HG03432 (cell line): ENCODE measurements around the gene PDZD2.
"Not testable (repeated sequence)": the region's sequence is repeated elsewhere in the genome, so short reads cannot be mapped to it uniquely, and the experiment has no call there.

Experiments used
- ATAC-seq: cut with Tn5 transposase; IDR thresholded peaks from one replicate; pipeline ENCODE4 v1.9.1; 2021; ENCODE audit warnings: mild to moderate bottlenecking, moderate library complexity; ENCODE audit not compliant: unreplicated experiment

Gene PDZD2

DNA sequence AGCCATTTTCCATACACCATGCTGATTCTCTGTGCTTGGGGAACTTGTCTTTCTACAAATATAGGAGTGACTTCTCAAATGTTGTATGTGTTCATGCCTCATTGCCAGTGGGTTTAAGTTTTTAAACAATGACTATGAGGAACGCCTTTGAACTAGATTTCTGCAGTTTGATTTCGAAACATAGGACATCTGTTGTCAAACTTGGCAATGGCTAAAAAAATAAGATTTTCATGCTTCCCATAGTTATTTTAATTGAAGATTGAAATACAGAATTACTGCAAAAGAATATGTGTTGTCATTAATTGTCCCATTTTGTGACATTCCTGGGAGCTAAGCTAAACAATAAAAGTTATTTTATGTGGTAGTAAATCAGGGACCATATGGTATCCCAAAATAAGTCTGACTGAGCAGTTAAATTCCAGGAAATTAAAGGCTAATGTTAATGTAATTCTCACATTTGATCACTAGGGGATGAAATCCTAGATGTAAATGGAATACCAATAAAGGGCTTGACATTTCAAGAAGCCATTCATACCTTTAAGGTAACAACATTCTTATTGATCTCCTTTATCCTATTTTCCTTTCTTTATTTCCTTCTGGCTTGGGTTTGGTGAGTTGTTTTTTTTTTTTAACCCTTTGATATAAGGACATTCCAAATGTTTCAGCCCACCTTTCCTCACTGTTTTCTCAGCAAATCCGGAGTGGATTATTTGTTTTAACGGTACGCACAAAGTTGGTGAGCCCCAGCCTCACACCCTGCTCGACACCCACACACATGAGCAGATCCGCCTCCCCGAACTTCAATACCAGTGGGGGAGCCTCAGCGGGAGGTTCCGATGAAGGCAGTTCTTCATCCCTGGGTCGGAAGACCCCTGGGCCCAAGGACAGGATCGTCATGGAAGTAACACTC, 418.5 kb downstream of the PDZD2 start:
- no peak for ATAC-seq

DNA sequence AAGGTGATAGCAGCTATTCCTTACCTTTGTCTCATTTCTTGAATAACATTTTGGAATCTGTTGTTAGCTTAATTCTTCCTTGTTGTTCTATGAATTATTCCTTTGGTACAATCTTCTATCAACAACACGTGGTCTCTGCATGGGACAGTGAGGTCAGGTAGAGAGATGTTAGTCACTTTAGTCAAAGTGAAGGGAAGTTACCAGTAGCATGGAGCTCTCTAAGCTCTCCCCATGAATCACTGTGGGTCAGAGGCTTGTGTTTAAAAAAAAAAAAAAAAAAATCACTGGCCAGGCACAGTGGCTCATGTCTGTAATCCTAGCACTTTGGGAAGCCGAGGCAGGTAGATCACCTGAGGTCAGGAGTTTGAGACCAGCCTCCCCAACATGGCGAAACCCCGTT, 419.2 kb downstream of the PDZD2 start:
- ATAC-seq = no peak

DNA sequence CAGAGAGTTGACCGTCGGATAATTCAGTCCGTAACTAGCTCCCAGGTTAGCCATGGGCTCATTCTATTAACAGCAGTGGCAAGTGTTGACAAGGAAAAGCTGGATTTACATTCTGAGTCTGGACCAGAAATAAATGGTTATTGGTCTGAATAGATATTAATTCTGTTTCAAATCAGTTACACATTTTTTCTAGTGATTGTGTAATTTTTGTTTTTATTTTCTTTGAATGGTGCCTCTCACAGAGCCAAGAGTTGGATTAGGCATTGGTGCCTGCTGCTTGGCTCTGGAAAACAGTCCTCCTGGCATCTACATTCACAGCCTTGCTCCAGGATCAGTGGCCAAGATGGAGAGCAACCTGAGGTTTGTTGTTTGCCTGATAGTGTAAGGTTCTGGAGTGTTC, 420.1 kb downstream of the PDZD2 start:
- no peak for ATAC-seq

DNA sequence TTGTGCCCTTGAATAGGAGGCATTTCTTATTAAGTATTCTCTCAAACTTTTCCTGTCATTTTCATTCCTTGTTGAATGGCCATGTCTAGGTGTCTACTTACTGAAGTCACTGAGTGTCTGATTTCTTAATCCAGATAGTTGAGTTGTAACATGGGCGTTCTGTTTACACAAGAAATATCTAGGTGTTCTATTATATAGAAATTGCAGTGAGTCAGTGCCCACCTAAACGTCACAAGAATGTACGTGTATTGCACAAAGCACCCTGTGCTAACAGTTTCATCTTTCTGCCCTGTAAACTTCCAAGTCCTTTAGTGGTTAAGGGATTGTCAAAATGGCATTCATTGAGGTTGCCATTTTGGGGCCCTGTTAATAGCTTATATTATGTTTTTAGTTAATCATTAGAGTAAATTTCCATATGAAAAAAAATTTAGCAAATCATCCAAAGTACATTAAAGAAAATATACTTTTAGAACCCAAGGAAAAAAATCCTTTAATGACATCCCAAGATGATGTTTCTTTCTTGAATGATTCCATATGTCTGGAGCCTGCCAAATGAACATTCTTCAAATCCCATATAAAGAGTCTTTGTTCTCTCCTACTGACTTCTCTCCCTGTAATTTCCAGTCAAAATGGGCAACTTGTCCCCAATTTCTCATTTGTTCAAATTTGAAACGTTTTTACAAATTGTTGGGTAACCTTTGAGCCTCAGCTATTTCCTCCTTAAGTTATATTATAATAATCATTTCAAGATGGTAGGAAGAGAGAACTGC, 421.0 kb downstream of the PDZD2 start:
- ATAC-seq = no peak

DNA sequence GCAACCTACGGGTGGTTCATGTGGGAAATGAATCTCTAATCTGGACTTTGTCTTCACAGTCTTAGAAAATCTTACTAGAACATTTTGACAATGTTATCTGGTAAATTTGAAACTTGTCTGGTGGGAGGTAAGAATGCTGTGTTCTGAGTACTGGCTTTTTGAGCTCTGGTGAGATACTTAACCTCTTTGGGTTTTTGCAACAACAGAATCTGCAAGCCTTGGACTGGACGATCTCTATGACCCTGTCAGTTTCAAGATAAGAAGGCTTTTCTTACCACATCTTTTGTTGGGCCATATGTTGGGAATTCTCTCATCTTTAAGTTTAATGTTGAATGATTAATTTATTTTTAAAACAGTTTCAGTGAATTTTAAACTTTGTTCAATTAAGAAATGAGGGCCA, 422.3 kb downstream of the PDZD2 start:
- no peak for ATAC-seq

DNA sequence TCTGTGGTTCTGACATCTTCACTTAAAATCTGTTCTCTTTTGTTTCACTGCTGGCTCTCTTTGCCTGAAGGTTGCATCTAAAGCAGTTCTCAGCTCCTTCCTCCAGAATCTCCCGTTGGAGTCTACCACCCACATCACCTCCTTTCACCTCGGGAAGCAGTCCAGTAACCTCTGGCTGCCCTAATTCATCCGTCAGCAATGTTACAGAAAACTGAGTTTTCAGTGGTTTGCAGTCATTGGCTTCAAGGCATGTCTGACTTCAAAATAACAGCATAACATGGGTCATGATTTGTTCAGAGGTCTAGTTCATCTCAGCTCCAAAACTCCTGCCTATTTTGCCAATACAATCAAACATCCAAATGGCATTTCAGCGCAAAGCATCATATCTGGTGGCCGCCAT, 427.5 kb downstream of the PDZD2 start:
- no peak for ATAC-seq

DNA sequence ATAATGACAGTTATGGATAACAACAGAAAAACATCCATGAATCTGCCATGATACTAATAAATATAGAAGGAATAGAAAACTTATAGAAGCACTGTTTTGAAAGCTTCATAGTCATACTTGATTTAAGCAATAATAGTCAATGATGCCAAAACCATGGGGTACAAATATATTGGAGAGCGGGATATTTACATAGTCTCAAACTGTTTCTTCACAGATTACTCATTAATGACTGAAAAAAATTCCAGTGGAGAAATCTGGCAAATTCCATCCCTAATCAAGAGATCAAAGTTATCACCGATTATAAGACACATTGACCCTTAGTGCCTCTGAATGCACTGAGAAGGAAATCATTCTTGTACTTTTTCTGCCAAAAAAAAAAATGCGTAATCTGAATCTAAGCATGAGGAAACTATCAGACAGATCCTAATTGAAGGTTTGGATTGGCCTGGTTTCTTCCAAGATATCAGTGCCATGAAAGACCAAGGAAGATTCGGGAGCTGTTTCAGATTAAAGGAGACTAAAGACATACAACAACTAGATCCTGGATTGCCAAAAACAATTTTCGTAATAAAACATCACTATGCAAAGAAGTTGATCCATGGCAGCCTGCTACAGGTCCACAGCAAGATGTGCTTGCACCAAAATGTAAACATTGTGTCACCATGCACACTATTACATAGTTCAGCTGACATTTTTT, 429.0 kb downstream of the PDZD2 start:
- no peak for ATAC-seq

DNA sequence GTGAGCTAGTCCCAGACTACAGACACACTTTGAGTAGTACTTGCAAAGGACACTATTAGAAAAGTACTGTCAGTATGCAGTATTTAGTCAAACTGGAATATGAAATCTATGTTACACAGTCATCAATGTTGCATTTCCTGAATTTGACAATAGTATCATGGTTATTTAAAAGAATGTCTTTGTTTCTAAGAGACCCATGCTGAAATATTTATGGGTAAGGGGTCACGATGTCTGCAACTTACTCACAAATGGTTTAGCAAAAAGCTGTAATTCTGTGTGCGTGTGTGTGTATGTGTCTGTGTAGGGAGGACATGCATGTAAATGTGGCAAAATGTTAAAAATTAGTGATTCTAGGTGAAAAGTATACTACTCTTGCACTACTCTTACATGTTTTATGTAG, 429.6 kb downstream of the PDZD2 start:
- ATAC-seq = no peak

DNA sequence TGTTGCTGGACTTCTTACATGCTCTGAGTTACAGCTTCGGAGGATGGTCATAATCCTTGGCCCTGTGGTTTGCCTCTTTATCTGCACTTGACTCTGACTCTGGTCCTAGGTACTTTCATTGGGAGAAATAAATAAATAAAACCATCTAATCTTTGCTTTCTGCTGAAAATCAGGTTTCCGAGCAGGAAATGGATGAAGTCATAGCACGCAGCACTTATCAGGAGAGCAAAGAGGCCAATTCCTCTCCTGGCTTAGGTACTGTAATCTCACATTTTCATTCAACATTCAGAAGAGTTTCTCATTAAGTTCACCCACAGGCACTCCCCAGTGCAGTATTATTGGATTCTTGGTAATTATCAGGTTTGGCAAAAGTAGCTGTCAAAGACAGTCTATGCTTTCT, 430.5 kb downstream of the PDZD2 start:
- ATAC-seq = no peak

DNA sequence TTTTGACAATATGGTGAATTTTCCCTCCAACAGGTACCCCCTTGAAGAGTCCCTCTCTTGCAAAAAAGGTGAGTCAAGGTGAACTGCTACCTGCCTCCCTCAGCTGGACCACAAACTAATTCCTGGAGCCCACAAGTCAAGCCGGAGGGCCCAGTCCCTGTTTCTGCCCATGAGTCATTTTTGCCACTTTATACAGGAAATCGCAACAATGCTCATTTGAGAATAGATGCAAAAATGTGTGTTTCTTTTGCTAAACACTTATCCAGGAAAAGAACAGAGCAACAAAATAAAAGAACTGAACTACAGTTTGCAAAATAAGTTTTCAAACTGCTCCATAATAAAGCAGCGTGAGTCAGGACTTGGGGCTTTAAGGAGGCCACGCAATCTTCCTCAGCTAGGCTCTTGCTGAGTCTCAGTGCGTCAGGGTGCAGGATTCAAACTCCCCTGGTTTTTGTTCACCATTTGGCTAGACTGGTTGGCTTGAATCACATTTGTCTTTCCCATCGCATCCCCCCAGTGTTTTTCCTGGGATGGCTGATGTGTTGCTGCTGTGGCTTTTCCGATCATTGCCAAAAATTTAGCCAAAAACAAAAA, 432.5 kb downstream of the PDZD2 start:
- ATAC-seq = no peak

DNA sequence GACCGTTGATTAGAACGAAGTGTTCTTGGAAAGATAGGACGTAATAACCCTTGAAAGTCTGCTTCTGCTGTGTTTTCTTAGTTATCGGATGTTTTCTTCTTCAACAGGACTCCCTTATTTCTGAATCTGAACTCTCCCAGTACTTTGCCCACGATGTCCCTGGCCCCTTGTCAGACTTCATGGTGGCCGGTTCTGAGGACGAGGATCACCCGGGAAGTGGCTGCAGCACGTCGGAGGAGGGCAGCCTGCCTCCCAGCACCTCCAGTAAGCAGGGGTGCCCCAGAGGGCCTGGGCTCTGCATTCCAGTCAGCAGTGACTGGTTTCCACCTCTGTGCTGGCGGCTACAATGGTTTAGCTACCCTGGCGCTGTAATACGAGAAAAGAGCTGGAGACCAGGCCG, 433.1 kb downstream of the PDZD2 start:
- no peak for ATAC-seq

DNA sequence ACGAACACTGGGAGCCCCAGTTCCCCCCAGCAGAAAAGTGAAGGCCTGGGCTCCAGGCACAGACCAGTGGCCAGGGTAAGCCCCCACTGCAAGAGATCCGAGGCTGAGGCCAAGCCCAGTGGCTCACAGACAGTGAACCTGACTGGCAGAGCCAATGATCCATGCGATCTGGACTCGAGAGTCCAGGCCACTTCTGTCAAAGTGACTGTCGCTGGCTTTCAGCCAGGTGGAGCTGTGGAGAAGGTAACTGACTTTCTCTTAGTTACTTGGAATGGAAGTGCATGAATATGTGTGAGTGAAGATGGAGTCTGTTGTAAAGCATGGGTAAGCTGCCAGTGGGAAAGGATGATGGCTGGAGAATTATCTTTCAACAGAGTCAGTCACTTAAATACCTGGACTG, 435.5 kb downstream of the PDZD2 start:
- no peak for ATAC-seq

DNA sequence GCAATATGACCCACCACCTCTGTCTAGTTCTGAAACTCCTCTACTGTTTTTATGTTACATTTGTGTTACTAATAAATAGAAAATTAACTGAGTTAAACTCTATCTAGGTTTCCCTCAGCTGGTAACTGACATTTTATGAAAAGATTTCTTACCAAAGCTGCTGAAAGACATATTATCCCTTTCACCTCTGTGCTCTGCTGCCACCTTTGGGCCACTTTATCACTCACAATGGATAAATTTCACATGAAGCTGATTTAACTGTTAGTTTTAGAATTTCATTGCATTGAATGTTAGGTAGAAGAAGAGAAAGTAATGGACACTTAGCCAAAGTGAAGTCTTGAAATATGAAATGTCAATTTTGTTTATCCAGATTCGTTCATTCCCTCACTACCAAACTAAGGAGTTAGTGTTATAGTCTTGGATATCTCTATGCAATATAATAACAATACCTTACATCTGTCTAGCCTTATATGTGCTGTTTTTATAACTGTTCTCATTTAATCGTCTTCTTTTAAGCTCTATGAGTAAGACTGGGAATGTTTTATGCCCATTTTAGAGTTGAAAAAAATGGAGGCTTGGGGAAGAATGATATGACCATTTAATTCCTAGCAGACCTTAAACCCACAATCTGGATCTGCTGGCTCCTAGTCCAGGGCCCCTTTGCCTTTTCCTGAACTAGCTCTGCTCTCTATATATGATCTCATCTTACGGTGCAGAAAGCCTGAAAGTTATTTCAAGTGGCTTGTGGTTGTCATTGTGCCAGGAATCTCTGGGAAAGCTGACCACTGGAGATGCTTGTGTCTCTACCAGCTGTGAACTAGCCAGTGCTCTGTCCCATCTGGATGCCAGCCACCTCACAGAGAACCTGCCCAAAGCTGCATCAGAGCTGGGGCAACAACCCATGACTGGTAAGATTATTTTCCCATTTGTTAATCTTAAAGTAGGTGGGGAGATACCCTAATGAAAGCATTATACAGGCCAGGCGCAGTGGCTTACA, 438.1 kb downstream of the PDZD2 start:
- ATAC-seq = no peak

DNA sequence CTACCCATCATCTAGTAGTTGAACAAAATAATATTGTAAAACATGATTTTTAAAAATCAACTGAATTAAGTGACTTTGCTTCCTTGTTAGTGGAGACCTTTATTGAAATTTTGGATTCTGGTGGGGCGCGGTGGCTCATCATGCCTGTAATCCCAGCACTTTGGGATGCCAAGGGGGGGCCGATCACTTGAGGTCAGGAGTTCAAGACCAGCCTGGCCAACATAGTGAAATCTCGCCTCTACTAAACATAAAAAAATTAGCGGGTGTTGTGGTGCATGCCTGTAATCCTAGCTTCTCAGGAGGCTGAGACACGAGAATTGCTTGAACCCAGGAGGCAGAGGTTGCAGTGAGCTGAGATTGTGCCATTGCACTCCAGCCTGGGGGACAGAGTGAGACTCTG, 439.9 kb downstream of the PDZD2 start:
- ATAC-seq = not testable (repeated sequence)

DNA sequence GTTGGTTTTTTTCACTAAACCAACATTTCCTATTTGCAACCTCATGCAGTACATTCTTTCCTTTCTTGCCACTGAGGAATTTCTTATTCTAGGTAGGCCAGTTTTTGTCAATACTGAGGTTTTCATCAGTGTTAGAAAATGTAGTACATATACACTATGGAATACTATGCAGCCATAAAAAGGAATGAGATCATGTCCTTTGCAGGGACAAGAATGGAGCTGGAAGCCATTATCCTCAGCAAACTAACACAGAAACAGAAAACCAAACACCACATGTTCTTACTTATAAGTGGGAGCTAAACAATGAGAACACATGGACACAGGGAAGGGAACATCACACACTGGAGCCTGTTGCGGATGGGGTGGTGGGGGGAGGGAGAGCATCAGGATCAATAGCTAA, 441.6 kb downstream of the PDZD2 start:
- not testable (repeated sequence) for ATAC-seq

DNA sequence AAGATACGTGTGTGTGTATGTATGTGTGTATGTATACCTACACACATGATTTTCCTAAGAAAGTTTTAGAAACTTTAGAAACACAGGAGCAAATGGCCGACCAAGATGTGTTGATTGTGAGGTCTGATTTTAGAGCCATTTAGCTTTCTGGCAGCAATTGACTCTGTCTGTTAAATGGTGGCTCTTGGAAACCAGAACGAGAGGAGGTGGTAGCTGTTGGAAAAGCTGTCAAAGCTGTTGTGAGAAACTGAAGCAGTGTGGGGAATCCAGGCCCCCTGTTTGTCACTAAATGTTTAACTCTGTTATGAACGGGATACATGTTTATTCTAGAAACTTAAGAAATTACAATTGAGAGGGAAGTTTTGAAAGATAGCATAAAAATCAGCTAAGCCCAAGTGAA, 443.8 kb downstream of the PDZD2 start:
- ATAC-seq = no peak

DNA sequence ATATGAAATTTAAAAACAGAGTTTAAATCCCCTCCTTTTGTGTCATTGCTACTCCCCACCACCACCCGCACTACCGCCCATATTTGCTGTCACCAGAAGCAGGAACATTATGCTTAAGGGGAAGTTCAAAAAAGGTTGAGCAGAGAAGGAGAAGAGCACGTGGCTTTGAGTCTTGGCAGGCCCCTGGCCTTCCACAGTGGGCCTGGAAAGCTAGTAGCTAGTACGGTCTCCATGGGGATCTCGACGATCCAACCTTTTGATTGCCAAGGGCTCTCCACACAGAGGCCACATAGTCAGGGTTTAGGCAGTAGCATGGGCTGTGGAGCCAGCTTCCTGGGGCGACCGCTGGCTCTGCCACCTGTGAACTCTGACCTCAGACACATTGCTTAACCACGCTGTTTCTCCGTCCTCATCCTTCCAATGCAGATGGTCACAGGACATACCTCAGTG, 445.1 kb downstream of the PDZD2 start:
- ATAC-seq = no peak

DNA sequence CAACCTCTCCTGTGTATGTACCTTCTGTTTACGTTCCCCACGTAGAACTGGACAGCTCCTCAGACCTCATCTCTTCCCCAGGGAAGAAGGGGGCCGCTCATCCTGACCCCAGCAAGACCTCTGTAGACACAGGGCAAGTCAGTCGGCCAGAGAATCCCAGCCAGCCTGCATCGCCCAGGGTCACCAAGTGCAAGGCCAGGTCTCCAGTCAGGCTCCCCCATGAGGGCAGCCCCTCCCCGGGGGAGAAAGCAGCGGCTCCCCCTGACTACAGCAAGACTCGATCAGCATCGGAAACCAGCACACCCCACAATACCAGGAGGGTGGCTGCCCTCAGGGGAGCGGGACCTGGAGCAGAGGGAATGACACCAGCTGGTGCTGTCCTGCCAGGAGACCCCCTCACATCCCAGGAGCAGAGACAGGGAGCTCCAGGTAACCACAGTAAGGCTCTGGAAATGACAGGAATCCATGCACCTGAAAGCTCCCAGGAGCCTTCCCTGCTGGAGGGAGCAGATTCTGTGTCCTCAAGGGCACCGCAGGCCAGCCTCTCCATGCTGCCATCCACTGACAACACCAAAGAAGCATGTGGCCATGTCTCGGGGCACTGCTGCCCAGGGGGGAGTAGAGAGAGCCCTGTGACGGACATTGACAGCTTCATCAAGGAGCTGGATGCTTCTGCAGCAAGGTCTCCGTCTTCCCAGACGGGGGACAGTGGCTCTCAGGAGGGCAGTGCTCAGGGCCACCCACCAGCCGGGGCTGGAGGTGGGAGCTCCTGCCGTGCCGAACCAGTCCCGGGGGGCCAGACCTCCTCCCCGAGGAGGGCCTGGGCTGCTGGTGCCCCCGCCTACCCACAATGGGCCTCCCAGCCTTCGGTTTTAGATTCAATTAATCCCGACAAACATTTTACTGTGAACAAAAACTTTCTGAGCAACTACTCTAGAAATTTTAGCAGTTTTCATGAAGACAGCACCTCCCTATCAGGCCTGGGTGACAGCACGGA, 448.5 kb downstream of the PDZD2 start:
- ATAC-seq = no peak

DNA sequence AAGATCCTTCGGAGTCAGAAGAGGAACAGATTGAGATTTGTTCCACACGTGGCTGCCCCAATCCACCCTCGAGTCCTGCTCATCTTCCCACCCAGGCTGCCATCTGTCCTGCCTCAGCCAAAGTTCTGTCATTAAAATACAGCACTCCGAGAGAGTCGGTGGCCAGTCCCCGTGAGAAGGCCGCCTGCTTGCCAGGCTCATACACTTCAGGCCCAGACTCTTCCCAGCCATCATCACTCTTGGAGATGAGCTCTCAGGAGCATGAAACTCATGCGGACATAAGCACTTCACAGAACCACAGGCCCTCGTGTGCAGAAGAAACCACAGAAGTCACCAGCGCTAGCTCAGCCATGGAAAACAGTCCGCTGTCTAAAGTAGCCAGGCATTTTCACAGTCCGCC, 449.3 kb downstream of the PDZD2 start:
- no peak for ATAC-seq
